Measurements from ENCODE around the gene EMX1. TPM values are rescaled to one million over a fixed set of nuclear protein-coding genes. Genes with fewer than 3 reads are reported as not detected.
A peak's percentile ranks its signal among the peaks of the same experiment; 100 is the strongest.

Gene EMX1
- total and polyA plus RNA-seq, 2 of the 13 experiments (the other 11 are each of a cell fraction or from before 2014, with no cell fraction given), result 0.62 to 4.9 TPM

DNA sequence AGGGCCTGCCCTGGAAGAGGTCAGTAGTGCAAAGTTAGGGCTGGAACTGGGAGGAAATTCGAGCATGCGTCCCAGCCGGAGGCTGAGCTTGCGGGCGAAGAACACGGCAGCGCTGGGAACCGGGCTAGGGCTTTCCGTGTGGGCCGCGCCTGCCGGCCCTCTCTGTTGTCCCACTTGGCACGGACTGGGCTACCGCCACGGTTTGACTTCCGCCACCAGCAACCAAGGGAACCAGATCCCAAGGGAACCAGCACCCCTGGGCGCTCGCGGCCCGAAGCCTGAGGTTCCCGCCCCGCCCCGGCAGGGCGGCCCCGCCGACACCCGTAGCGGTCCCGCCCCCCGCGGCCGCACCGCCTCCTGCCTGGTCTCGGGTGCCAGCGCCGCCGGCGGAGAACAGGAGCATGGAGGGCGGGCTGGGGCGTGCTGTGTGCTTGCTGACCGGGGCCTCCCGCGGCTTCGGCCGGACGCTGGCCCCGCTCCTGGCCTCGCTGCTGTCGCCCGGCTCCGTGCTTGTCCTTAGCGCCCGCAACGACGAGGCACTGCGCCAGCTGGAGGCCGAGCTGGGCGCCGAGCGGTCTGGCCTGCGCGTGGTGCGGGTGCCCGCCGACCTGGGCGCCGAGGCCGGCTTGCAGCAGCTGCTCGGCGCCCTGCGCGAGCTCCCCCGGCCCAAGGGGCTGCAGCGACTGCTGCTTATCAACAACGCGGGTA, 30.1 kb upstream of the EMX1 start, which contains the start of gene SPR (continued):
- TF ChIP-seq, protein P1, sequence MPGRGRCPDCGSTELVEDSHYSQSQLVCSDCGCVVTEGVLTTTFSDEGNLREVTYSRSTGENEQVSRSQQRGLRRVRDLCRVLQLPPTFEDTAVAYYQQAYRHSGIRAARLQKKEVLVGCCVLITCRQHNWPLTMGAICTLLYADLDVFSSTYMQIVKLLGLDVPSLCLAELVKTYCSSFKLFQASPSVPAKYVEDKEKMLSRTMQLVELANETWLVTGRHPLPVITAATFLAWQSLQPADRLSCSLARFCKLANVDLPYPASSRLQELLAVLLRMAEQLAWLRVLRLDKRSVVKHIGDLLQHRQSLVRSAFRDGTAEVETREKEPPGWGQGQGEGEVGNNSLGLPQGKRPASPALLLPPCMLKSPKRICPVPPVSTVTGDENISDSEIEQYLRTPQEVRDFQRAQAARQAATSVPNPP (CRISPR knock-in tag; IDR thresholded peaks at IDR 0.05), result 0 out of 2 replicates have a peak, but pooled peaks have one; percentile 70
- TF ChIP-seq BHLHE40 (IDR thresholded peaks at IDR 0.05; ENCODE audit: low read length) (no peak), ZFX (CRISPR knock-in tag; IDR thresholded peaks at IDR 0.05; ENCODE audit: low read depth) (peak; percentile 95), ZNF484 (CRISPR knock-in tag; IDR thresholded peaks at IDR 0.05; ENCODE audit: borderline replicate concordance, low read depth) (no peak; the same call in 1 of the 2 replicates), ZNF530 (CRISPR knock-in tag; IDR thresholded peaks at IDR 0.05; ENCODE audit: low read depth) (no peak), TARDBP (CRISPR knock-in tag; IDR thresholded peaks at IDR 0.05) (no peak; the same call in none of the 2 replicates), ZNF510 (CRISPR knock-in tag; IDR thresholded peaks at IDR 0.05; ENCODE audit: low read depth) (no peak), SYNCRIP (IDR thresholded peaks at IDR 0.05; ENCODE audit: insufficient read depth, low read depth, low read length) (no peak), HMGA1 (CRISPR knock-in tag; conservative IDR thresholded peaks at IDR 0.05) (no peak), IKZF1 (IDR thresholded peaks at IDR 0.05) (no peak), ZNF329 (CRISPR knock-in tag; IDR thresholded peaks at IDR 0.05; ENCODE audit: low read depth) (no peak), IRF2 (CRISPR knock-in tag; IDR thresholded peaks at IDR 0.05) (no peak), SMARCE1 (IDR thresholded peaks at IDR 0.05; ENCODE audit: borderline replicate concordance) (no peak), ZNF660 (CRISPR knock-in tag; IDR thresholded peaks at IDR 0.05; ENCODE audit: borderline replicate concordance, low read depth) (no peak), ZNF816 (CRISPR knock-in tag; IDR thresholded peaks at IDR 0.05; ENCODE audit: borderline replicate concordance) (peak; percentile 57; the same call in 1 of the 2 replicates), REL (CRISPR knock-in tag; conservative IDR thresholded peaks at IDR 0.05) (no peak; the same call in 1 of the 2 replicates), NFE2L1 (CRISPR knock-in tag; IDR thresholded peaks at IDR 0.05; ENCODE audit: borderline replicate concordance) (no peak), ZSCAN22 (CRISPR knock-in tag; IDR thresholded peaks at IDR 0.05) (peak; percentile 71; the same call in 1 of the 2 replicates), ZNF7 (CRISPR knock-in tag; IDR thresholded peaks at IDR 0.05) (no peak), GTF3A (CRISPR knock-in tag; conservative IDR thresholded peaks at IDR 0.05) (peak; percentile 13; the same call in 1 of the 2 replicates)
- TF ChIP-seq, protein P2, sequence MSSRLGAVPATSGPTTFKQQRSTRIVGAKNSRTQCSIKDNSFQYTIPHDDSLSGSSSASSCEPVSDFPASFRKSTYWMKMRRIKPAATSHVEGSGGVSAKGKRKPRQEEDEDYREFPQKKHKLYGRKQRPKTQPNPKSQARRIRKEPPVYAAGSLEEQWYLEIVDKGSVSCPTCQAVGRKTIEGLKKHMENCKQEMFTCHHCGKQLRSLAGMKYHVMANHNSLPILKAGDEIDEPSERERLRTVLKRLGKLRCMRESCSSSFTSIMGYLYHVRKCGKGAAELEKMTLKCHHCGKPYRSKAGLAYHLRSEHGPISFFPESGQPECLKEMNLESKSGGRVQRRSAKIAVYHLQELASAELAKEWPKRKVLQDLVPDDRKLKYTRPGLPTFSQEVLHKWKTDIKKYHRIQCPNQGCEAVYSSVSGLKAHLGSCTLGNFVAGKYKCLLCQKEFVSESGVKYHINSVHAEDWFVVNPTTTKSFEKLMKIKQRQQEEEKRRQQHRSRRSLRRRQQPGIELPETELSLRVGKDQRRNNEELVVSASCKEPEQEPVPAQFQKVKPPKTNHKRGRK (CRISPR knock-in tag; IDR thresholded peaks at IDR 0.05), result no peak
- TF ChIP-seq, protein P3, sequence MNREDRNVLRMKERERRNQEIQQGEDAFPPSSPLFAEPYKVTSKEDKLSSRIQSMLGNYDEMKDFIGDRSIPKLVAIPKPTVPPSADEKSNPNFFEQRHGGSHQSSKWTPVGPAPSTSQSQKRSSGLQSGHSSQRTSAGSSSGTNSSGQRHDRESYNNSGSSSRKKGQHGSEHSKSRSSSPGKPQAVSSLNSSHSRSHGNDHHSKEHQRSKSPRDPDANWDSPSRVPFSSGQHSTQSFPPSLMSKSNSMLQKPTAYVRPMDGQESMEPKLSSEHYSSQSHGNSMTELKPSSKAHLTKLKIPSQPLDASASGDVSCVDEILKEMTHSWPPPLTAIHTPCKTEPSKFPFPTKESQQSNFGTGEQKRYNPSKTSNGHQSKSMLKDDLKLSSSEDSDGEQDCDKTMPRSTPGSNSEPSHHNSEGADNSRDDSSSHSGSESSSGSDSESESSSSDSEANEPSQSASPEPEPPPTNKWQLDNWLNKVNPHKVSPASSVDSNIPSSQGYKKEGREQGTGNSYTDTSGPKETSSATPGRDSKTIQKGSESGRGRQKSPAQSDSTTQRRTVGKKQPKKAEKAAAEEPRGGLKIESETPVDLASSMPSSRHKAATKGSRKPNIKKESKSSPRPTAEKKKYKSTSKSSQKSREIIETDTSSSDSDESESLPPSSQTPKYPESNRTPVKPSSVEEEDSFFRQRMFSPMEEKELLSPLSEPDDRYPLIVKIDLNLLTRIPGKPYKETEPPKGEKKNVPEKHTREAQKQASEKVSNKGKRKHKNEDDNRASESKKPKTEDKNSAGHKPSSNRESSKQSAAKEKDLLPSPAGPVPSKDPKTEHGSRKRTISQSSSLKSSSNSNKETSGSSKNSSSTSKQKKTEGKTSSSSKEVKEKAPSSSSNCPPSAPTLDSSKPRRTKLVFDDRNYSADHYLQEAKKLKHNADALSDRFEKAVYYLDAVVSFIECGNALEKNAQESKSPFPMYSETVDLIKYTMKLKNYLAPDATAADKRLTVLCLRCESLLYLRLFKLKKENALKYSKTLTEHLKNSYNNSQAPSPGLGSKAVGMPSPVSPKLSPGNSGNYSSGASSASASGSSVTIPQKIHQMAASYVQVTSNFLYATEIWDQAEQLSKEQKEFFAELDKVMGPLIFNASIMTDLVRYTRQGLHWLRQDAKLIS (CRISPR knock-in tag; IDR thresholded peaks at IDR 0.05), result no peak
- TF ChIP-seq, protein P4, sequence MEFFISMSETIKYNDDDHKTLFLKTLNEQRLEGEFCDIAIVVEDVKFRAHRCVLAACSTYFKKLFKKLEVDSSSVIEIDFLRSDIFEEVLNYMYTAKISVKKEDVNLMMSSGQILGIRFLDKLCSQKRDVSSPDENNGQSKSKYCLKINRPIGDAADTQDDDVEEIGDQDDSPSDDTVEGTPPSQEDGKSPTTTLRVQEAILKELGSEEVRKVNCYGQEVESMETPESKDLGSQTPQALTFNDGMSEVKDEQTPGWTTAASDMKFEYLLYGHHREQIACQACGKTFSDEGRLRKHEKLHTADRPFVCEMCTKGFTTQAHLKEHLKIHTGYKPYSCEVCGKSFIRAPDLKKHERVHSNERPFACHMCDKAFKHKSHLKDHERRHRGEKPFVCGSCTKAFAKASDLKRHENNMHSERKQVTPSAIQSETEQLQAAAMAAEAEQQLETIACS (CRISPR knock-in tag; IDR thresholded peaks at IDR 0.05), result no peak

Measured in HepG2 (cell line).